GM23338 (cell line): ENCODE data around the gene SGO1. TPM values are rescaled to one million over a fixed set of nuclear protein-coding genes. Genes with fewer than 3 reads are reported as not detected.

Experiments used
- ATAC-seq: fragments of 200-7000 bp; cut with Tn5 transposase; 3 replicates; pipeline ENCODE4 v1.9.1; 2020
- DNase-seq: peaks from one replicate; pipeline ENCODE4 v3.0.0-alpha.2; 2015; ENCODE audit warnings: low spot score
- H2AFZ ChIP-seq: fragments of 200-600 bp; sonication (generic); 2 replicates; pipeline ENCODE4 v1.8.0; 2016; ENCODE audit warnings: antibody characterized with exemption, mild to moderate bottlenecking, moderate library complexity
- H3F3A ChIP-seq: fragments of 200-600 bp; sonication (generic); replicated peaks from 2 replicates; pipeline ENCODE4 v1.8.0; 2017; ENCODE audit warnings: antibody characterized with exemption, mixed run types, low read depth
- H3K27ac ChIP-seq: fragments of 200-600 bp; sonication (generic); 2 replicates; pipeline ENCODE4 v1.6.1; 2016; ENCODE audit warnings: low read depth
- H3K27me3 ChIP-seq: fragments of 200-600 bp; sonication (generic); 2 replicates; pipeline ENCODE4 v1.8.0; 2016; ENCODE audit warnings: mild to moderate bottlenecking, mixed run types, moderate library complexity; ENCODE audit not compliant: insufficient read depth
- H3K36me3 ChIP-seq: fragments of 200-600 bp; sonication (generic); 2 replicates; pipeline ENCODE4 v1.8.0; 2016; ENCODE audit warnings: mild to moderate bottlenecking; ENCODE audit not compliant: insufficient read depth
- H3K4me1 ChIP-seq: fragments of 200-600 bp; sonication (generic); 2 replicates; pipeline ENCODE4 v1.8.0; 2016; ENCODE audit warnings: mild to moderate bottlenecking, moderate library complexity; ENCODE audit not compliant: insufficient read depth
- H3K4me2 ChIP-seq: fragments of 200-600 bp; sonication (generic); 2 replicates; pipeline ENCODE4 v1.7.1; 2017; ENCODE audit warnings: mixed run types
- H3K4me3 ChIP-seq: fragments of 200-600 bp; sonication (generic); 2 replicates; pipeline ENCODE4 v1.6.1; 2016; ENCODE audit warnings: mixed run types
- H3K79me2 ChIP-seq: fragments of 200-600 bp; sonication (generic); replicated peaks from 2 replicates; pipeline ENCODE4 v1.8.0; 2017; ENCODE audit warnings: mild to moderate bottlenecking; ENCODE audit not compliant: insufficient read depth
- H3K9me2 ChIP-seq: fragments of 200-600 bp; sonication (generic); 2 replicates; pipeline ENCODE4 v1.8.0; 2017; ENCODE audit not compliant: insufficient read depth
- H4K20me1 ChIP-seq: fragments of 200-600 bp; sonication (generic); replicated peaks from 2 replicates; pipeline ENCODE4 v1.8.0; 2017; ENCODE audit warnings: mild to moderate bottlenecking; ENCODE audit not compliant: insufficient read depth
- H3K27ac Mint-ChIP-seq: 2 replicates; pipeline ENCODE4 v1.8.0; 2020; ENCODE audit warnings: inconsistent platforms, mild to moderate bottlenecking, moderate library complexity, mixed read lengths
- H3K27me3 Mint-ChIP-seq: 3 replicates; pipeline ENCODE4 v1.8.0; 2022; ENCODE audit warnings: low read depth, mild to moderate bottlenecking, moderate library complexity, mixed read lengths, inconsistent platforms; ENCODE audit not compliant: insufficient read depth, poor library complexity
- H3K36me3 Mint-ChIP-seq: 3 replicates; pipeline ENCODE4 v1.8.0; 2021; ENCODE audit warnings: low read depth, mild to moderate bottlenecking, inconsistent platforms, moderate library complexity, mixed read lengths
- H3K4me1 Mint-ChIP-seq: 3 replicates; pipeline ENCODE4 v1.8.0; 2020; ENCODE audit warnings: mild to moderate bottlenecking, inconsistent platforms, mixed read lengths
- H3K4me3 Mint-ChIP-seq: 3 replicates; pipeline ENCODE4 v1.8.0; 2021; ENCODE audit warnings: moderate library complexity, mild to moderate bottlenecking, inconsistent platforms, mixed read lengths
- H3K9me3 Mint-ChIP-seq: 3 replicates; pipeline ENCODE4 v1.8.0; 2020; ENCODE audit warnings: moderate library complexity, mild to moderate bottlenecking, inconsistent platforms, mixed read lengths
- CREB1 ChIP-seq: fragments of 250-450 bp; sonication (Bioruptor Pico); IDR thresholded peaks from 2 replicates; pipeline ENCODE4 v1.5.0; 2020; ENCODE audit warnings: low read depth, mild to moderate bottlenecking, moderate library complexity
- ETS1 ChIP-seq: IDR thresholded peaks from 2 replicates; pipeline ENCODE4 v1.6.1; 2016; ENCODE audit warnings: antibody characterized with exemption
- EZH2 ChIP-seq: fragments of 200-600 bp; sonication (generic); IDR thresholded peaks from one replicate; pipeline ENCODE4 v1.8.0; 2017; ENCODE audit warnings: antibody characterized with exemption, mild to moderate bottlenecking, low read depth; ENCODE audit not compliant: unreplicated experiment
- EZH2phosphoT487 ChIP-seq: fragments of 200-600 bp; sonication (generic); IDR thresholded peaks from one replicate; pipeline ENCODE4 v1.8.1; 2018; ENCODE audit warnings: antibody characterized with exemption; ENCODE audit not compliant: unreplicated experiment
- JUNB ChIP-seq: IDR thresholded peaks from one replicate; pipeline ENCODE4 v1.6.1; 2016; ENCODE audit warnings: antibody characterized with exemption; ENCODE audit not compliant: unreplicated experiment
- NANOG ChIP-seq: IDR thresholded peaks from 2 replicates; pipeline ENCODE4 v1.6.1; 2016; ENCODE audit warnings: antibody characterized with exemption, borderline replicate concordance
- POLR2AphosphoS5 ChIP-seq: IDR thresholded peaks from 2 replicates; pipeline ENCODE4 v1.6.1; 2016; ENCODE audit warnings: antibody characterized with exemption, low read depth
- REST ChIP-seq: IDR thresholded peaks from one replicate; pipeline ENCODE4 v1.6.1; 2018; ENCODE audit warnings: antibody characterized with exemption; ENCODE audit not compliant: unreplicated experiment
- STAT1 ChIP-seq: IDR thresholded peaks from one replicate; pipeline ENCODE4 v1.6.1; 2016; ENCODE audit warnings: antibody characterized with exemption; ENCODE audit not compliant: unreplicated experiment
- ZNF114 ChIP-seq: fragments of 250-450 bp; sonication (Bioruptor Pico); IDR thresholded peaks from 2 replicates; pipeline ENCODE4 v1.5.0; 2020; ENCODE audit warnings: mild to moderate bottlenecking, moderate library complexity
- ZNF331 ChIP-seq: fragments of 250-450 bp; sonication (Bioruptor Pico); IDR thresholded peaks from 2 replicates; pipeline ENCODE4 v1.5.0; 2020; ENCODE audit warnings: low read depth, mild to moderate bottlenecking, moderate library complexity
- polyA plus RNA-seq: library from polyadenylated mRNA; unstranded; fragments of >200 nt; fragmentation: Nextera tagmentation; extraction: Ambion mirVana; gene quantifications from 2 replicates; pipeline ENCODE4 v1.2.1, GENCODE V29; 2016
- total RNA-seq: library from RNA; depleted of rRNA; stranded (reverse); fragments of >200 nt; shearing (Covaris generic); gene quantifications from 2 replicates; pipeline ENCODE4 v1.2.3, GENCODE V29; 2014
- TF ChIP-seq, protein P1 (sequence below): fragments of 250-450 bp; sonication (Bioruptor Pico); IDR thresholded peaks from 2 replicates; pipeline ENCODE4 v1.5.0; 2020; ENCODE audit warnings: mild to moderate bottlenecking, moderate library complexity
- TF ChIP-seq, protein P2 (sequence below), 2 experiments: fragments of 200-600 bp in 1 of 2; sonication (generic) in 1 of 2; conservative IDR thresholded peaks; 2 replicates each; pipeline versions ENCODE4 v1.5.1 to v1.6.1; 2016 to 2017; ENCODE audit warnings: antibody characterized with exemption in 2 of 2, low read depth in 2 of 2, mild to moderate bottlenecking in 2 of 2, moderate library complexity in 1 of 2

Gene SGO1
- total and polyA plus RNA-seq, 2 experiments from 2014 or later = 33.0 to 128 TPM

DNA sequence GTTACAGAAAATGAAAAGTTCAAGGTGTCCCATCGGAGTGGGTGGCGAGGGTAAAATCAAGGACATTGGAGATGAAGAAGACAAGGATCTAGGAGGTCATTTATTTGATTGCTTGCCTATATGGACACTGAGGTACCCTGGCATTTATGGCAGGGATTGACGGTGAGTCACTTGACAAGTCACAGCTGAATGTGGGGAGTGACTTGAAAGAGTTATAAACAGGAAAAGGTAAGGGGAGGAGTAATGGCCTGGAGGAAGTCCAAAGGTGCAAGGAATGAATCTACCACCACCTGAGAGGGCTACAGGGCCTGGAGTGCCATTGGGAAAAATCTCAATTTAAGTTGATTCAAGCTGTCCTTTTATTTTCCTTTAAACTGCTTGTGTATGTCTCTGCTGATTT is 11.8 kb upstream of the SGO1 start (continued):
- no peak for TF ChIP-seq JUNB

- TF ChIP-seq CREB1 (CRISPR knock-in tag) (no peak), NANOG (no peak), STAT1 (no peak), EZH2 (no peak), ZNF114 (CRISPR knock-in tag) (no peak), EZH2phosphoT487 (no peak), REST (no peak), ETS1 (no peak), JUNB (no peak), POLR2AphosphoS5 (no peak), ZNF331 (CRISPR knock-in tag) (no peak)
- TF ChIP-seq, protein P1, sequence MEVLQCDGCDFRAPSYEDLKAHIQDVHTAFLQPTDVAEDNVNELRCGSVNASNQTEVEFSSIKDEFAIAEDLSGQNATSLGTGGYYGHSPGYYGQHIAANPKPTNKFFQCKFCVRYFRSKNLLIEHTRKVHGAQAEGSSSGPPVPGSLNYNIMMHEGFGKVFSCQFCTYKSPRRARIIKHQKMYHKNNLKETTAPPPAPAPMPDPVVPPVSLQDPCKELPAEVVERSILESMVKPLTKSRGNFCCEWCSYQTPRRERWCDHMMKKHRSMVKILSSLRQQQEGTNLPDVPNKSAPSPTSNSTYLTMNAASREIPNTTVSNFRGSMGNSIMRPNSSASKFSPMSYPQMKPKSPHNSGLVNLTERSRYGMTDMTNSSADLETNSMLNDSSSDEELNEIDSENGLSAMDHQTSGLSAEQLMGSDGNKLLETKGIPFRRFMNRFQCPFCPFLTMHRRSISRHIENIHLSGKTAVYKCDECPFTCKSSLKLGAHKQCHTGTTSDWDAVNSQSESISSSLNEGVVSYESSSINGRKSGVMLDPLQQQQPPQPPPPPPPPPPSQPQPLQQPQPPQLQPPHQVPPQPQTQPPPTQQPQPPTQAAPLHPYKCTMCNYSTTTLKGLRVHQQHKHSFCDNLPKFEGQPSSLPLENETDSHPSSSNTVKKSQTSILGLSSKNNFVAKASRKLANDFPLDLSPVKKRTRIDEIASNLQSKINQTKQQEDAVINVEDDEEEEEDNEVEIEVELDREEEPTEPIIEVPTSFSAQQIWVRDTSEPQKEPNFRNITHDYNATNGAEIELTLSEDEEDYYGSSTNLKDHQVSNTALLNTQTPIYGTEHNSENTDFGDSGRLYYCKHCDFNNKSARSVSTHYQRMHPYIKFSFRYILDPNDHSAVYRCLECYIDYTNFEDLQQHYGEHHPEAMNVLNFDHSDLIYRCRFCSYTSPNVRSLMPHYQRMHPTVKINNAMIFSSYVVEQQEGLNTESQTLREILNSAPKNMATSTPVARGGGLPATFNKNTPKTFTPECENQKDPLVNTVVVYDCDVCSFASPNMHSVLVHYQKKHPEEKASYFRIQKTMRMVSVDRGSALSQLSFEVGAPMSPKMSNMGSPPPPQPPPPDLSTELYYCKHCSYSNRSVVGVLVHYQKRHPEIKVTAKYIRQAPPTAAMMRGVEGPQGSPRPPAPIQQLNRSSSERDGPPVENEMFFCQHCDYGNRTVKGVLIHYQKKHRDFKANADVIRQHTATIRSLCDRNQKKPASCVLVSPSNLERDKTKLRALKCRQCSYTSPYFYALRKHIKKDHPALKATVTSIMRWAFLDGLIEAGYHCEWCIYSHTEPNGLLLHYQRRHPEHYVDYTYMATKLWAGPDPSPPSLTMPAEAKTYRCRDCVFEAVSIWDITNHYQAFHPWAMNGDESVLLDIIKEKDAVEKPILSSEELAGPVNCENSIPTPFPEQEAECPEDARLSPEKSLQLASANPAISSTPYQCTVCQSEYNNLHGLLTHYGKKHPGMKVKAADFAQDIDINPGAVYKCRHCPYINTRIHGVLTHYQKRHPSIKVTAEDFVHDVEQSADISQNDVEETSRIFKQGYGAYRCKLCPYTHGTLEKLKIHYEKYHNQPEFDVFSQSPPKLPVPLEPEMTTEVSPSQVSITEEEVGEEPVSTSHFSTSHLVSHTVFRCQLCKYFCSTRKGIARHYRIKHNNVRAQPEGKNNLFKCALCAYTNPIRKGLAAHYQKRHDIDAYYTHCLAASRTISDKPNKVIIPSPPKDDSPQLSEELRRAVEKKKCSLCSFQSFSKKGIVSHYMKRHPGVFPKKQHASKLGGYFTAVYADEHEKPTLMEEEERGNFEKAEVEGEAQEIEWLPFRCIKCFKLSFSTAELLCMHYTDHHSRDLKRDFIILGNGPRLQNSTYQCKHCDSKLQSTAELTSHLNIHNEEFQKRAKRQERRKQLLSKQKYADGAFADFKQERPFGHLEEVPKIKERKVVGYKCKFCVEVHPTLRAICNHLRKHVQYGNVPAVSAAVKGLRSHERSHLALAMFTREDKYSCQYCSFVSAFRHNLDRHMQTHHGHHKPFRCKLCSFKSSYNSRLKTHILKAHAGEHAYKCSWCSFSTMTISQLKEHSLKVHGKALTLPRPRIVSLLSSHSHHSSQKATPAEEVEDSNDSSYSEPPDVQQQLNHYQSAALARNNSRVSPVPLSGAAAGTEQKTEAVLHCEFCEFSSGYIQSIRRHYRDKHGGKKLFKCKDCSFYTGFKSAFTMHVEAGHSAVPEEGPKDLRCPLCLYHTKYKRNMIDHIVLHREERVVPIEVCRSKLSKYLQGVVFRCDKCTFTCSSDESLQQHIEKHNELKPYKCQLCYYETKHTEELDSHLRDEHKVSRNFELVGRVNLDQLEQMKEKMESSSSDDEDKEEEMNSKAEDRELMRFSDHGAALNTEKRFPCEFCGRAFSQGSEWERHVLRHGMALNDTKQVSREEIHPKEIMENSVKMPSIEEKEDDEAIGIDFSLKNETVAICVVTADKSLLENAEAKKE (CRISPR knock-in tag) = no peak
- TF ChIP-seq, protein P2, sequence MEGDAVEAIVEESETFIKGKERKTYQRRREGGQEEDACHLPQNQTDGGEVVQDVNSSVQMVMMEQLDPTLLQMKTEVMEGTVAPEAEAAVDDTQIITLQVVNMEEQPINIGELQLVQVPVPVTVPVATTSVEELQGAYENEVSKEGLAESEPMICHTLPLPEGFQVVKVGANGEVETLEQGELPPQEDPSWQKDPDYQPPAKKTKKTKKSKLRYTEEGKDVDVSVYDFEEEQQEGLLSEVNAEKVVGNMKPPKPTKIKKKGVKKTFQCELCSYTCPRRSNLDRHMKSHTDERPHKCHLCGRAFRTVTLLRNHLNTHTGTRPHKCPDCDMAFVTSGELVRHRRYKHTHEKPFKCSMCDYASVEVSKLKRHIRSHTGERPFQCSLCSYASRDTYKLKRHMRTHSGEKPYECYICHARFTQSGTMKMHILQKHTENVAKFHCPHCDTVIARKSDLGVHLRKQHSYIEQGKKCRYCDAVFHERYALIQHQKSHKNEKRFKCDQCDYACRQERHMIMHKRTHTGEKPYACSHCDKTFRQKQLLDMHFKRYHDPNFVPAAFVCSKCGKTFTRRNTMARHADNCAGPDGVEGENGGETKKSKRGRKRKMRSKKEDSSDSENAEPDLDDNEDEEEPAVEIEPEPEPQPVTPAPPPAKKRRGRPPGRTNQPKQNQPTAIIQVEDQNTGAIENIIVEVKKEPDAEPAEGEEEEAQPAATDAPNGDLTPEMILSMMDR (conservative IDR thresholded peaks at IDR 0.05; ENCODE audit: low read depth in 2 of 2) = no peak
- ATAC-seq = no peak
- H3K27ac ChIP-seq = no peak overlapping the region
Observed at GRCh38 chr3:20194793-20195460, 8.9 kb upstream of the SGO1 start.

More at GRCh38 chr3:20194793-20195460, 8.9 kb upstream of the SGO1 start:
- H3K36me3 ChIP-seq = no peaks in the 10 kb centered on the region
- no peak for DNase-seq
- H3K9me2 ChIP-seq = no peaks in the 10 kb centered on the region
- H2AFZ ChIP-seq = no peak overlapping the region
- H3K27ac Mint-ChIP-seq = no peak overlapping the region
- no peaks in the 10 kb centered on the region for H3K36me3 Mint-ChIP-seq
- no peaks in the 10 kb centered on the region for H3K27me3 ChIP-seq
- peaks cover 3% of the 10 kb centered on the region for H3K27me3 Mint-ChIP-seq
- H4K20me1 ChIP-seq = no peaks in the 10 kb centered on the region
- no peak overlapping the region for H3K4me3 Mint-ChIP-seq
- no peak overlapping the region for H3K4me3 ChIP-seq
- H3K4me1 Mint-ChIP-seq = peaks cover 3% of the 10 kb centered on the region; the same call in 1 of the 3 replicates
- no peaks in the 10 kb centered on the region for H3K79me2 ChIP-seq
- H3F3A ChIP-seq = no peaks in the 10 kb centered on the region
- H3K4me1 ChIP-seq = no peaks in the 10 kb centered on the region
- no peaks in the 10 kb centered on the region; the same call in 2 of the 3 replicates for H3K9me3 Mint-ChIP-seq
- H3K4me2 ChIP-seq = no peak overlapping the region
